GM19324 (cell line): ENCODE results near the gene RPTOR.

Experiments used
- ATAC-seq: cut with Tn5 transposase; IDR thresholded peaks from one replicate; pipeline ENCODE4 v1.9.1; 2021; ENCODE audit warnings: mild to moderate bottlenecking, moderate library complexity; ENCODE audit not compliant: unreplicated experiment, low FRiP score

The RPTOR gene

GRCh38 chr17:80930335-80931279 is 386.0 kb downstream of the RPTOR start:
- ATAC-seq = no peak

- no peak for ATAC-seq
Observed at GRCh38 chr17:80931421-80932265, 387.0 kb downstream of the RPTOR start.

- ATAC-seq = no peak
Observed at GRCh38 chr17:80935526-80935925, 390.9 kb downstream of the RPTOR start.

- ATAC-seq = no peak
Observed at GRCh38 chr17:80936218-80936617, 391.6 kb downstream of the RPTOR start.

GRCh38 chr17:80936723-80937122 is 392.1 kb downstream of the RPTOR start:
- ATAC-seq = no peak

GRCh38 chr17:80937462-80938381 is 393.1 kb downstream of the RPTOR start:
- ATAC-seq = no peak

- no peak for ATAC-seq
Observed at GRCh38 chr17:80938556-80938955, 393.9 kb downstream of the RPTOR start.

GRCh38 chr17:80939151-80940145 is 394.8 kb downstream of the RPTOR start:
- ATAC-seq = no peak

- ATAC-seq = no peak
Observed at GRCh38 chr17:80940171-80941123, 395.8 kb downstream of the RPTOR start.

- ATAC-seq = no peak
Observed at GRCh38 chr17:80941171-80941570, 396.5 kb downstream of the RPTOR start.

- ATAC-seq = no peak
Observed at GRCh38 chr17:80941743-80942422, 397.2 kb downstream of the RPTOR start.

GRCh38 chr17:80942423-80943345 is 398.0 kb downstream of the RPTOR start:
- no peak for ATAC-seq

GRCh38 chr17:80943346-80944145 is 398.9 kb downstream of the RPTOR start:
- no peak for ATAC-seq

- no peak for ATAC-seq
Observed at GRCh38 chr17:80944326-80944725, 399.7 kb downstream of the RPTOR start.

- ATAC-seq = no peak
Observed at GRCh38 chr17:80945736-80946135, 401.1 kb downstream of the RPTOR start.

- ATAC-seq = no peak
Observed at GRCh38 chr17:80946449-80946848, 401.8 kb downstream of the RPTOR start.
